Activated CD4-positive, CD25-positive, alpha-beta regulatory T cell (primary cell): ENCODE data around the gene SLC25A47.
"Not testable (repeated sequence)": the region's sequence is repeated elsewhere in the genome, so short reads cannot be mapped to it uniquely, and the experiment has no call there.

Experiments
- DNase-seq, 4 experiments: peaks; one replicate each; lab custom pipeline; 2025; lab: John Stamatoyannopoulos, UW

The SLC25A47 gene

DNA sequence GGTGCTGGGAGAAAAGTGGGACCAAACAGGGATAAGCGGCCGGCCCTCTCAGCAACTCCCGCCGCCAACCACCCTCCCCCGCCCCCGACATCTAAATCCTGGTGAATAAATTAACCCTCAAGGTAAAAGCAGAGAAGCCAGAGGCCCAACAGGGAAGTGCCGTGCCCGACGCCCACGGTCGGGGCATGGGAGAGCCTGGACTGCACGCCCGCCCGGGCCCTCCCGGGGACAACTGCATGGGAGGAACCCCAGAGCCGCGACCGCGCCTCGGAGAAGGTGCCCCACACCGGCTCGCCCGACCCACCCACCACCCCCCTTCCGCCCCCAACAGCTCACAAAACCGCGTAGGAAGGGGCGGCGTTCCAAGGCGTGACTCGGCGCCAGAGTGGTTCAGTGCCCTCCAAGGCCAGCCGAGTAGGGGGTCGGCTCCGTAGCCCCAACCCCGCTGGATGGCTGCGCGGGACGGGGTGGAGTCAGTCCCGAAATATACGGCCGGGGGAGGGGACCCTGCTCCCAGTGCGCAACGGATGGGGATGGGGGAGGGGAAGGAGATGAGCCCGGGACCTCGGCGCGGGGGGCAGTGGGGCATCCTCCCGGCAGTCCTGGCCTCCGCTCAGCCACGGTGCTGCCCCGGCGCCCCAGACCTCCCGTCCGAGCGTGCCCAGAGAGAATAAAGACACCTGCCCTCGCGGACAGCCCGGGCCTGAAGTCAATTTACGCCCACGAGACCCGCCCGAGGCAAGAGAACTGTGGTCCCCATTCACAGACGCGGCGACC lies 17.6 kb upstream of the SLC25A47 start:
- DNase-seq, result peak in 1 of 4 experiments; percentile 18

DNA sequence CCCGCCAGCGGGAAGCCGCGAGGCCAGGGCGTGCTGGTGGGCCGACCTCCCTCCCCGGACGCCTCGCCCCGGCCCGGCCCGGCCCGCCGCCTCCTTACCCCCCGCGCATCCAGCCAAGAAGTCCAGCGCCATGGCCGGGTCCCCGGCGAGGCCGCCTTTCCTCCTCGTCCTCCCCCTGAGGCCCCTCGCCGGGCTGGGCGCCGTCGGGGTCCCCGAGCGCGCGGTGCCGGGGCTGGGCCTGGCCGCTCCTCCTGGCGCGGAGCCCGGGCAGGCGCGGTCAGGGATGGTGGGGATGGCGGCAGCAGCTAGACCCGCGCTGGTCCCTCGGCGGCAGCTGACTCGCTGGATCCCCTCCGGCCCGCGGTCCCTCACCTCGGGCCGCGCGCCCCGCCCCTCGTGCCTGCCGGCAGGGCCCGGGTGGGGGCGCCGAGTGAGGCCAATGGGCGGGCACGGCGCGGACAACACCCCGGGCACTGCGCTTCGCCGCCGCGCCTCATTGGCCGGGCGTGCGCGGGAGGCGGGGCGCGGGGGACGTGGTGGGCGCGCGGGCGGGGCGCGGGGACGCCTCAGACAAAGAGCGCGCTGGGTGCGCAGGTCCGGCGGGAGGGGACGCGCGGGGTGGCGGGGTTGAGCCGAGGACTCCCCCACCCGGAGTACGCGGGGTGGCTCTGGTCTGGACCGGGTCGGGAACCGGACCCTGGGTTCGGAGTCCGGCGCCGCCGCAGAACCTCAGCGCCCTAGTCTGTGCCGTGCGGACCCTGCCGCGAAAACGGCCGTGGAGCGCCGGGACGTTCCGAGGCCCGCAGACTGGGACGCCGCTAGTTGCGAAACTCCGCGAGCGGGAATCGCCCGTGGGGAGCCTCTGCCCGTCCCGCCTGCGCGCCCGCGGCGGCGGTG lies 16.8 kb upstream of the SLC25A47 start, which contains the start of gene SLC25A29:
SLC25A29 (minus strand) TSS at position 344 of the 897 bp plus-strand sequence; CDS start at position 132, 212 bp downstream.
- DNase-seq, result peak; percentile 37 to 59 (median 48)

DNA sequence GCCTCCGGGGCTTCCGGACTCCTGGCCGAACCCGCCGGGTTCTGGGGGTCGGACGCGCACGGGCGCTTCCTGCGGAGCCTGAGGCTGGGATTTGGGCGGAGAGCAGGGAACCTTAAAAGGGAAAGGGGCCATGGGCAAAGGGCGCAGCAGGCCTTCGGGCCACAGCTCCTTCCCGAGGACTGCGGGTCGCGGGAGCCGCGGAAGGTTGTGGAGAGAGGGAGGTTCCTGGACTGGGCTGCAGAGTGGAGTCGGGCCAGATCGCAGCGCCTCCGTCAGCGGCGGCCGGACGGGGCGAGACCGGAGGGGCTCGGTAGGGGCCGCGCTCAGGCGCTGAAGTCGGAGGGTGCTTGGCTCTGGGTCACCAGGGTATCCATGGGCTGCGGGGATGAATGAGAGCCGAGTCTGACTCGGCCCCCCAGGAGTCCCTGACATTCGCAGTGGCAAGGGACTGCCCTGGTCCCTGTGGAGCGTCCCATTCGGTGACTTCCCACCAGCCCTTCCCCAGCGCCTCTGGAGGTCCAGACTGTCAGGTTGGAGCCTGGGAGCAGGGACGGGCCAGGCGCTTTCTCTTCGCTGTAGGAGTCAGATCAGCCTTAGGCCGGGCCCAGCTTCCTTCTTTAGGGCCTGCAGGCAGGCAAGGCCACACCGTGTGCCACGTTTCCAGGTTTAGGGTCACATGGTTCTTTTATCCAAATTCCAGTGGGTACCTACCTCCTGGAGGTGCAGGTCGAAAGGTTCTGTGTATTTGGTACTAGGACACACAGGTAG lies 16.0 kb upstream of the SLC25A47 start:
- DNase-seq, result no peak

DNA sequence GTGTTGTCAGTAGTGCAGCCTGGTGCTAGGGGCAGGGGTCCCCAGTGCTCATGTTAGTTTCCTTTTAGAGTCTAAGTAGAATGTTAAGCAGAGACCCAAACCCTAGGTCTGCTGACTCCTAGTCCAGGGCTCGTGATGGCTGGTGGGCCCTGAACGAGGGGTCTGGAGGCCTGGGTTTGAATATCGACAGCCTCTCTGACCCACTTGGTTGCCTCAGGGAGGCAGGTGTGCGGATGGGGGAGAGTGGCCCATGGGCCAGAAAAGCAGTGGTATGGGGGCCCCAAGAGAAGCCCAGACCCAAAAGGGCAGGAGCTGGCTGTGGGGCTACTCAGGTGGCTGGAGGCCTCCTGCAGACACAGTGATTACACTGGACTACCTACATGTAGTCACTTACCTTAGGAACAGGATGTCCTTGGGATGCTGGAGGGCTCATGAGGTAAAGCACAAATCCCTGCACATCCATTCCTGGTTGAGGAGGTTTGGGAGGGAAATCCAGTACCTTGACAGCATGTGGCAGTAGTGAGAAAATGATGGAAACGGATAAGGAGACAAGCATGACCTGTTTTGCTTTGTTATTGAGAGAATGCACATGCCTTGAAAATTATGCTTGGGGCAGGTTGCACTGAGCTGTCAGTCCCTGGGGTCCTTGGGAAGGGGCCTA lies 15.2 kb upstream of the SLC25A47 start:
- no peak for DNase-seq

DNA sequence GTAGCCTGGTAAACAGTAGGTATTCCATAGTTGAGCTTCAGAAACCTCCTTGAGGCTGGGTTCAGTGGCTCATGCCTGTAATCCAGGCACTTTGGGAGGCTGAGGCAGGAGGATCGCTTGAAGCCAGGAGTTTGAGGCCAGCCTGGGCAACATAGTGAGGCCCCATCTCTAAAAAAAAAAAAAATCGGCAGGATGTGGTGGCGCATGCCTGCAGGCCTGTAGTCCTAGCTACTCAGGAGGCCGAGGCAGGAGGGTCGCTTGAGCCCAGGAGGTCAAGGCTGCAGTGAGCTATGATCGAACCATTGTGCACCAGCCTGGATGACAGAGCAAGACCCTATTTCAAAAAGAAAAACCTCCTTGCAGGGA lies 14.7 kb upstream of the SLC25A47 start:
- DNase-seq, result not testable (repeated sequence)

DNA sequence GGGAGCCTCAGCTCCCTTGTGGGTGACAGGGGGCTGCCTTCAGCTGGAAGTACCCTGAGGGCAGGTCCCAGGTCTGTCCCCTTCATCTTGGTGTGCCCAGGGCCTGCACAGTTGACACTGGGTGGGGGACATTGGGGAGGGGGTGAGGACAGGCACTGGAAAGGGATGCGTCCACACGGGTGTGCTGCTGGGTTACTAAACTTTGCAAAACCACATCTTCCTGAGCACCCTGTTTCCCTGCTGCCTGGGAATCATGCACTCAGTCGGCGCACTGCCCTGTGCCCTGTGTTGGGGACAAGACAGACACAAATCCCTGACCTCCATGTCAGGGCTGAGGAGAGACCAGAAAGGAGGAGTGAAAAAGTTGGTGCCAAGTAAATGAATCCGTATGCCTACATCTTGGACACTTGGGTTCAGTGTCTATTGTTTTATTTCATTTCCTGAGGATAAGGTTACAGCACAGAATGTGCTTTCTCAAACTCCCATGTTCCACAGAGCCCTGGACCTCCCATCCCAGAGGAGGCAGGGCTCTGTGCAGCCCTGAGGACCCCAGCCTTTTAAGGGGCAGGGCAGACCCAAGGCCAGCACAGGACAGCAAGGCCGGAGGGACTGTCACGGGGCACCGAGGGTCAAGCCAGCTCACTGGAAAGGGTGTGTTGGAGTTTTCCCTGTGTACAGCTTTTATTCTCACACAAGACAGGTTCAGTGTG lies 14.0 kb upstream of the SLC25A47 start:
- DNase-seq, result no peak

DNA sequence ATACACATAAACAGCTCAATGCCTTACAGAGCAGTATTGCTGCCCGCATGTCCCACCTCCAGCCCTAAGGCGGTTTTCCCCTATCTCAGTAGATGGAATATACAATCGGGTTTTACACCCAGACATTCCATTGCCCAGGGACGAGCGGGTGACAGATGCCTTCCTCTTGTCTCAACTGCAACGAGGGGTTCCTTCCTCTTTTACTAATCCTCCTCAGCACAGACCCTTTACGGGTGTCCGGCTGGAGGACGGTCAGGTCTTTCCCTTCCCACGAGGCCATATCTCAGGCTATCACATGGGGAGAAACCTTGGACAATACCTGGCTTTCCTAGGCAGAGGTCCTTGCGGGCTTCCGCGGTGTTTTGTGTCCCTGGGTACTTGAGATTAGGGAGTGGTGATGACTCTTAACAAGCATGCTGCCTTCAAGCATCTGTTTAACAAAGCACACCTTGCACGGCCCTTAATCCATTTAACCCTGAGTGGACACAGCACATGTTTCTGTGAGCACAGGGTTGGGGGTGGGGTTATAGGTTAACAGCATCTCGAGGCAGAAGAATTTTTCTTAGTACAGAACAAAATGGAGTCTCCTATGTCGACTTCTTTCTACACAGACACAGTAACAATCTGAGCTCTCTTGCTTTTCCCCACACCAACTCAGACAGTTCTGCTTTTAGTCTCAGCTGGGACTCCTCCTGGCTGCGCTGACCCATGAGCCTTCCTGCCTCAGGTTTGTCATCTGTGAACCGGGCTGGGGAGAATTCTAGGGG lies 10.8 kb upstream of the SLC25A47 start:
- not testable (repeated sequence) for DNase-seq

DNA sequence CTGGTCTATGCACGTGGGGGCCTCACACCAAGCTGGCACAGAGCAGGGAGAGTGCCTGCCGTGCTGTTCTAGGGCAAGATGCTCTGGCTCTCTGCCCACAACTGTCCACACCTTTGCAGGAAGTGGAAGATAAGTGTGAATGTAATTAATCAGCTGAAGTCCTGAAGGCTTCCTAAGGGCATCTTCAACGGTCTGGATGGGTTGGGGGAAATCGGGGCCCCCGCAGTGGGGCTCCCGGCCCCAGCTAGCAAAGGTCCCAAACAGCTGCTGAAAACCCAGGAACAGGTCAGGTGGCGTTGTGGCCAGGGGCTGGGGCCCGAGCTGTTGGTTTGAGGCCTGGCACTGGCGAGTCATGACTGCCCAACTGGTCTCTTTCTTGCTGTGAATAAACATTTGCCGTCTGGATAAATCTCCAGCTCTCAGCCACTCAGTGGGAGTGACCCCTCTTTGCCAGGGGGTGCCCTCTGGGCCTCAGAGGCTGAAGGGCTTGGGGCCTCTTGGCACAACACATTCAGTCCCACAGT lies 10.2 kb upstream of the SLC25A47 start:
- DNase-seq, result no peak

DNA sequence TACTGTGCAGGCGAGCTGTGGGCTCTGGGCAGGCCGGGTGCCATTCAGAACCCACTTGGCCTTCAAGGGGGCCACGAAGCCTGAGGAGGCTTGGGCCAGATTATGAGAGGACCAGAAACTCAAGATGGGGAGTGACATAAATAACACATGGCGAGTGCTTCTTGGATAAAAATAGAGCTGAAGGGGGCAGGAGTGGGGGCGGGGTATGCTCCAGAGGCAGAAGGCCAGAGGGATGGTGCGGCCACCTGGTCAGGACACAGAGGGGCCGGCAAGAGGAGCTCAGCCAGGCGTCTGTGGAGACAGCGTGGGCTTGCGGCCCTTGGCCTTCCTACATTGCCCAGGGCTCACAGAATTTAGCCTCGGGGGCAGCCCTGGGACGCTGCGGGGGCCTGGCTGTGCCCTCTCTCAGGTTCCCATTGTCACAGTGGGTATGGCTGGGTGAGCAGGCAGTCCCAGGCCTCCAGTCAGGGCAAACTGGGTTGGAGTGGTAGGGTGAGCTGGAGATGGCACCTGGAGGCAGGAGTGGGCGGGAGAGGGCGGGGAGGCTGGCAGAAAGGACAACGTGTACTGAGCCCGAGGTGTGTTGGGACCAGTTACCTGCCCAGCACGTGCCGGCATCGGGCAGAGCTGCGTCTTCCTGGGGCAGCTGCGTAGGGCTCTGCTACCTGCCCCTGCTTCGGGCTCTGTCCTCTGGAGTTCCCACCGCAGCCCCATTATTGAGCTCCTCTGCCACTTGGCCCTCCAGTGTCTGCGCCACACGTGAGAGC lies 9.5 kb upstream of the SLC25A47 start:
- DNase-seq, result no peak

DNA sequence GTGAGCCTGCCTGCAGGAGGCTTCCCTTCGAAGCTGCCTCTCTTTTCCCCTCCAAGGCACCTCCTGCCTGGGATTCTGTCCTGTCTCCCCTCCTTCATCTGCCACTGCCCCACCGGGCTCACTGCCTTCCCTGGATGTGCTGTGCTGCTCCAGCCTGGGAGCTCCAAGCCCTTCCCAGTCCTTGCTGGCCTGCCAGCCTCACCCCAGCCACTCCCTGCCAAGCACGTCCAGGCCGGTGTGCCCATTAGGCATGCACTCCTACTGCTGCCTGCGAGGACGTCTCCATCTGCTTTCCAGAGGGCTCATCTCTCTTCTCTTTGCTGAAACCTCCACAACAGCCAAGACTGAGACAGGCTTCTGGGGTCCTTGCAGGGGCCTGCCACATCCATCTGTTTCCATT lies 8.4 kb upstream of the SLC25A47 start:
- no peak for DNase-seq

DNA sequence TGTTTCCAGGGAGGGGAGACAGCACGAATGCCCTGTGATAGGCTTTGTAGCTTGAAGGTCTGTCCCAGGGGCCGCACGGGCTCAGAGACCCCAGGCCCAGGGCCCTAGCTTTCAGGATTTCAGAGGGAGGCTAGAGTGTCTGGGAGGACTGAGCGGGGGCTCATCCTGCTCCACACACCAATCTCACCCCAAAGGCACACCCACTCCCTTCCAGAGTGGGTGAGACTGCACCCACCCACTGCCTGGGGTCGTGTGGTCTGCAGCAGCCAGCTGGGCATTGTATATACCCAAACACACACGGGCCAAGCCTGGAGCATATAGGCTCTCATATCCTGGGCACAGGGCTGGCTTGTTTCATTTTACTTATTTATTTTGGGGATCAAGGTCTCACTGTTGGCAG lies 5.8 kb upstream of the SLC25A47 start:
- DNase-seq, result no peak

DNA sequence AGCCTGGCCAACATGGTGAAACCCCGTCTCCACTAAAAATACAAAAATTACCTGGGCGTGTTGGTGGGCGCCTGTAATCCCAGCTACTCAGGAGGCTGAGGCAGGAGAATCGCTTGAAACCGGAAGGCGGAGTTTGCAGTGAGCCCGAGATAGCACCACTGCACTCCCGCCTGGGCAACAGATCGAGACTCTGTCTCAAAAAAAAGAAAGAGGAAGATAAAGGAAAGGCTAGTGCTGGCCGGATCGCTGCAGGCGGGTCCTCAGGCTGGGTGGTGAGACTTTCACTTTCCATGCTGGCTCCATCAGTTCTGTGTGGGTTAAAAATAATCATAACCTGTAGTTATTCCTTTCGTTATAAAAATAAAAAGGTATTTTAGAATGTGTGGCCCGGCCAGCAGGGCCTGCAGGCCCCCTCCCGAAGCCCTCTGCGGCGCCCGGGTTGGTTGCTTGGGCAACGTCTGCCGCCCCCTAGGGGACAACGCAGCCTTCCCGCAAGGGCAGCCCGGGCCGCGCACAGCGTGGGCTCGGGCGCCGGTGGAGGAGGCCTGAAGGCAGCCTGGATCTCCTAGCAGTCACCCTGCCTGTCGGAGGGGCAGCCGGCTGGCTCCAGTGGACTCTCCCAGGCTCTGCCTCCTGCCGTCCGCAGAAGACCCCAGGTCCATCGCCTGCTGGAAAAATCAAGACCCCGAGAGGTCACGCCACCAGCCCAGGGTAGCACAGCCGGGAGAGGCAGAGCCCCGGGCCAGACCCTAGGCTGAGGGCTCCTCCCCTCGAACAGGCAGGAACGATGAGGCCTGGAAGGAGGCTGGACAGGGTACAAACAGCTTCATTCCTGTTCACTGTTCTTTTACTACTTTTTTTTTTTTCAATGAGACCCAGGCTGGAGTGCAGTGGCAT lies 5.0 kb upstream of the SLC25A47 start:
- DNase-seq, result peak; percentile 42 to 56 (median 48)

DNA sequence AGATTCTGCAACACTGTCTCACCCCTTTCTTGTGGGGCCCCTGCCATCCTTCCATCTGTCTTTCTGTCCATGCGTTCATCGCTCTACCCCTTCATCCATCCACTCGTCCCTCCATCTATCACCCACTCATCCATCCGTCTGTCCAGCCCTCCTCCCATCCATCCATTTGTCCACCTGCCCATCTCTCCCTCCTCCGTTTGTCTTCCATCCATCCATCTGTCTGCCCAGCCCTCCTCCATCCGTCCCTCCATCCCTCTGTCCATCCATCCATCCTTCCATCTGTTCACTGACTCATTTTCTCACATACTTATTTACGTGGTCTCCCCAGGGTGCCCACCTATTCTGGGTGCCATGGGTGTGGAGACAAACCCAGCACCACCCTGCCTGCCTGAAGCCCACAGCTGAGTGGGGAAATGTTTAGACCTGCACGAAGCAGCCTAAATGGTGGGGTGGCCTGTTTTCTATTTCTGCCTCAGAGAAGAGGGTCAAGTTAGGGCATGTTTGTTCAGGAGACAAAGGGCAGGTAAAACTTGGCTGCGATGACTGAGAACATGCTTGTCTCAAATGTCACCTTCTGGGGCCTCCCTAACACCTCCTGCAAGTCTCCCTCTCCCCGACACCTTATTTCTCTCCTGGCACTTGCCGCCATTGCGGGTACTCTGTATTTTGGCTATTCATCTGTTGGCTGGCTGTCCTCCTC lies 2.8 kb upstream of the SLC25A47 start:
- no peak for DNase-seq

DNA sequence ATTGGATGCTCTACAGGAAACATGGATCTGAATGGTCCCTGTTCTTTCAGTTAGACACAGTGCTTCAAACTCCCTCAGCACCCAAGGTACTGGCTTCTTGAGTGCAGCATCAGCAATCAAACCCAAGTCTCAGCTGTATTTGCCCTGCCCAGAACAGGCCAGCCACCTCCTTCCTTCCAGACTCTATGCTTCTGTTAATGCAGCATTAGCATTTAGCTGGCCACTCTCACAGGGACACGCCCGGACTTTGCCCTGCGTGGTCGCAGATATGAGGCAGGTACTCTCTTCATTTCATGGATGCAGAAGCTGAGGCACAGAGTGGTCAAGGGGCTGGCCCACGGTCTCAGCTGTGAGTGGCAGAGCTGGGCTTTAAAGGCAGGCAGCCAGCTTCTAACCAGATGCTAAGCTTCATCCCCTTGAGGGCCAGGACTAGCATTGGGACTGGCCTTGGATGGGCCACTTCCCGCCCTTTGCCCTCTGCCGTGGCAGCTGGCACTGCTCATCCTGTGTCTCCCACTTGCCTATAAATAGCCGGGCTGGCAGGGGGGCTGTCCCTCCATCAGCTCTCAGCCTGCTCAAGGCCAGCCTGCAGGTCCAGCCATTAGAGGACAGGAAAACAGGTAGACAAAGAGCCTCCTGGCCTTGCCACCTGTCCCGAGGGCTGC lies 1.5 kb upstream of the SLC25A47 start:
- DNase-seq, result no peak

DNA sequence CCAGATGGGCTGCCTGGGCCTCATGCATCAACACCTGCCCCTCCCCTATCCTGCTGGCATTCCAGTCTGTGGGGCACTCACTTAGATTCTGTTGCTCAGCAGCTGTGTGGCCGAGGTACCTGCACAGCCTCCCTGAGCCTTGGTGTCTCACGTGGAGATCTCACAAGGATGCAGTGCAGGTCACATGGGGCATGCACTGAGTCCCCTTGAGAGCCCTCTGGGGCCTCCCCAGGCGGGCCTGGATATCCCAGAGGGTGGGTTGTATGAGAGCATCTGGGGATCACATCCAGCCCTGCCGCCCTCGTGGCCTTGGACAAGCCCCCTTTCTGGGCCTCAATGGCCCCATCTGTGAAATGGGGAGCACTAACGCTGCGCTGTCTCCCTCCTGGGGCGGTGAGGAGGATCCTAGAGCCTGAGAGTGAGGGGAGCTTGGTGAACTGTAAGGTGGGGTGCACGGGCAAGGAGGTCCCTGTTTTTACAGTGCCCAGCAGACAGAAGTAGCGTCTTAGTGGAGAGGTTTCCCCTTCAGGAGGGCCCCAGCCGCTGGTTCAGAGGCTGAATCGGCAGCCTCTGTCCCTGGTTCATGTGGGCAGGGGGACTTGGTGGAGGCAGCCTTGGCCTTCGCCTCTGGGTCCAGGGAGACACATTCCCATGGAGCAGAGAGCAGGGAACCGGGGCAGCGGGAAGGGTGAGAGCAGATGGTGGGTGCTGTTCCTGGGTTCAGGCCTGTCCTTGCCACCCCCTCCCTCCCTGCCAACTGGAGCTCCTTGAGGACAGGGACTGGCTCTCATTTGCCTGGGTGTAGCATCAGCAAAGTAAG lies 791 bp upstream of the SLC25A47 start:
- DNase-seq, result no peak

DNA sequence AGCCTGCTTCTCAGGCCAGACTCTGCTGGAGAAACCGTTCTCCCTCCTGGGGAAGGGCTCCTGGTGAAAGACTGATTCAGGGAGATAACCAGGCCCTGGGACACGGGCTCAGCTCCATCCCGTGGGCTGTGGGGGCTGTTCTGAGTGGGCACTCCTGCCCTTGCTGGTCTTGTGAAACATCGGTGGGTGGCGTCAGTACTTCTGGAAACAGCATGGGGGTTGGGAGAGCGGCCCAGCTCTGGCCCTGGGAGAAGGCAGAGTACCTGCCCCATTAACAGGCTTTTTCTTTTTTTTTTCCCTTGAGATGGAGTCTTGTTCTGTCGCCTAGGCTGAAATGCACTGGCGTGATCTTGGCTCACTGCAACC lies 786 bp downstream of the SLC25A47 start:
- DNase-seq, result no peak
